NK-92 (cell line): ENCODE measurements around the gene DLG2.
"Not testable (repeated sequence)": the region's sequence is repeated elsewhere in the genome, so short reads cannot be mapped to it uniquely, and the experiment has no call there.

Experiments used
- DNase-seq: peaks from one replicate; lab custom pipeline; 2025; ENCODE audit not compliant: unreplicated experiment; lab: John Stamatoyannopoulos, UW

DLG2 gene

DNA sequence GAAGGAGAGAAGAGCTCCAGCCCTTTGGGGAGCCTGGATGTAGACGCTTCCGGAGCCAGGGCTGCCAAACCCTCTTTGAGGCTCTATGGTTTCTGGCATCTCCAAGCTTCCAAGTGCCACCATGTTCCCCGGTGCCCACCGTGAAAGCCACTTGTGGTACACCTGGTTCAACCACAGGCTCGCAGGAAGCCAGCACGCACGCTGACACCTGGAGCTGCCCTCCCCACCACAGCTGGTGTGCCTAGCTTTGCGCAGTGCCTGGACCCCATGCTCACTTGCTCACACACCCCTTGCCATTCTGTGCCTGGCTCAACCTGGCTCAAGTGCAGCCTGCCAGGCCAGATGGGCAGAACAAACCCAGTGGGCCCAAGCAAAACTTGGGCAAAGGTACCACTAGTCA, 831.4 kb downstream of the DLG2 start:
- no peak for DNase-seq

GRCh38 chr11:84794663-84795443, 832.3 kb downstream of the DLG2 start:
- DNase-seq = no peak

- no peak for DNase-seq
These were observed 833.8 kb downstream of the DLG2 start for GRCh38 chr11:84793318-84793717.

- DNase-seq = no peak
These were observed 836.2 kb downstream of the DLG2 start for GRCh38 chr11:84790849-84791427.

- DNase-seq = no peak
These were observed 838.9 kb downstream of the DLG2 start for GRCh38 chr11:84788220-84788619.

- DNase-seq = not testable (repeated sequence)
These were observed 843.0 kb downstream of the DLG2 start for GRCh38 chr11:84784158-84784557.

DNA sequence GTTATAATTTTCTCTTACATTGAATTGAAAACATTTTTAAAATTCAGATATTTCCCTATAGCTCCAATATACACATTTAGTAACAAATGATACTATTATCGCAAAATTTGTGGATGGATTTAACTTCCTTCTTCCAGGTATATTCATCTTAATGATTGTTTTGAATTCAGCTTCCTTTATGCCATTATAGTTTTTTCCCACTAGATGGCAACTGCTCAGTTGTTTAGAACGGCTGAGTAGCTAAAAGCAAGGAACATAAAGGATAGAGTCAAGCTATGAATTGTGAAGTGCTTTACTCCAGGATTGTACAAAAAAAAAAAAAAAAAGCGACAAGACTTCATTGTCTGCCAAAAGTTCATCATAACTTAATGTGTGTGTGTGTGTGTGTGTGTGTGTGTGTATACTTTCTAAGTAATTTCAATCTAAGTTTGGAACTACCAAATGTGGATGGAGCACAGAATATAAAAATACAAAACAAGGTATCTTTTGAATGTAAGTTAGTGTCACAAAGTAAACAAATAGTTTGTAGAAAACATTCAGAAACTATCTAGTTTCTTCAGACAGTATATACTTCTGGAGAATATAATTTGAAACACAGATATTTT, 846.4 kb downstream of the DLG2 start:
- DNase-seq = no peak

DNA sequence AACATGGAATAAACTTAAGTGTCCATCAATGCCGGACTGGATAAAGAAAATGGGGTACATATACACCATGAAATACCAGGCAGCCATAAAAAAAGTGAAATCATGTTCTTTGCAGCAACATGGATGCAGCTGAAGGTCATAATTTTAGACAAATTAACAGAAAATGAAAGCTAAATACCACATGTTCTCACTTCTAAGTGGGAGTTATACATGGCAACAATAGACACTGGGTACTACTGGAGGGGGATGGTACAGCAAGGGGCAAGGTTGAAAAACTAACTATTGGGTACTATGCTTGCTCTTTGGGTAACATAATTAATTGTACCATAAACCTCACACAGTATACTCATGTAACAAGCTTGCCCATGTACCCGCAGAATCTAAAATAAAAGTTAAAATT, 851.6 kb downstream of the DLG2 start:
- DNase-seq = no peak

GRCh38 chr11:84763931-84764330, 863.2 kb downstream of the DLG2 start:
- DNase-seq = no peak

- no peak for DNase-seq
These were observed 869.4 kb downstream of the DLG2 start for GRCh38 chr11:84757711-84758110.

GRCh38 chr11:84751371-84751770, 875.8 kb downstream of the DLG2 start:
- DNase-seq = no peak

GRCh38 chr11:84747871-84748270, 879.3 kb downstream of the DLG2 start:
- no peak for DNase-seq

DNA sequence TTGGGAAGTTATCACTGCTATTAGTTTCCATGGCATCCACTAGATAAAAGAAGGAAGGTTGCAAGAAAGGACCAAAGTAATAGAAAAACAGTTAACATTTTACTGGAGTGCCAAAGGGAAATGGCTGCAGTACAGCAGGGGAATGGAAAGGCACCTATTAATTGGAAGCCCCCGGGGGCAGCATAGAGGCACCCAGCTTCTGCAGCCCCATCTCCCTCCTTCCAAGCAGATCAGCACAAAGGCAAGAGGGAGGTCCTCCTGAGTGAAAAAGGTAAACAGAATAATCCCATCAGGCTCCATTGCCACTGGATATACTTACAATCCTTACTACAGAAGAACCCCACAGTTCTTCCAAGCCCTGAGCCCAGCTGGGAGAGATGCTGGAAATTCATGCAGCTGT, 887.1 kb downstream of the DLG2 start:
- DNase-seq = no peak

DNA sequence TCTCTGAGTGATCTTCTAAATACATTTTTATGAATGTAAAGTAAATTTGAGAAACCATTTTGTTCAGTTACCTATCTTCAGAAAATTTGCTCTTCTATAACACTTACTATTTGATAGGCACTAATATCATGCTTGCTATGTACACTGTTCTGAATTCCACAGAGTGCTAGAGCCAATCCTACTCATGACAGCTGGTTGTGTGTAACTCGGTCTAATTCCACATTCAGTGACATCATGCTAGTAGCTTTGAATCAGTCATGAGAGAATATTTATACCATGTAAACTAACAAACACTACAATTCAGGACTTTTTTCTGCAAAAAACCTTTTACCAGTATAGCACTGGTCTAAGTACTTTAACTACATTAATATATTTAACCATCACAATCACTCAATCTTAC, 902.9 kb downstream of the DLG2 start:
- no peak for DNase-seq

GRCh38 chr11:84722583-84723108, 904.5 kb downstream of the DLG2 start:
- DNase-seq = no peak

DNA sequence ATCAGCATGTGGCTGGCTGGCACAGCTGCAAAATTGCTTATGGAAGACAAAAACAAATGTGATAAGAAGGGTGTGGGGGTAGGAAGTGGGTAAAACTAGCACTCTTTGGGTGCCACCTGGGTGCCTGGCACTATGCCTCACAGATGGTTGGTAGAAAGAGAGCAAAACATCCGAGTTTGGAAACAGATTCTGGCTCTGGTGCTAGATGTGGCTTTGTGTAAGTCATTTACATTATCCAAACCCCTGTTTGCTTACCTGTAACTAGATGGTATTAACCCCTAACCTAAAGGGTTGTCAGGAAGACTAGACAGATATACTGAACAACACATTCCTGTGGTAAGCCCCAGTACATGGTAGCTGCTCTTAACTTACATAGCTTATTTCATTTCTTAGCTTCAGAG, 905.6 kb downstream of the DLG2 start:
- DNase-seq = no peak

- DNase-seq = no peak
These were observed 906.3 kb downstream of the DLG2 start for GRCh38 chr11:84720706-84721402.

DNA sequence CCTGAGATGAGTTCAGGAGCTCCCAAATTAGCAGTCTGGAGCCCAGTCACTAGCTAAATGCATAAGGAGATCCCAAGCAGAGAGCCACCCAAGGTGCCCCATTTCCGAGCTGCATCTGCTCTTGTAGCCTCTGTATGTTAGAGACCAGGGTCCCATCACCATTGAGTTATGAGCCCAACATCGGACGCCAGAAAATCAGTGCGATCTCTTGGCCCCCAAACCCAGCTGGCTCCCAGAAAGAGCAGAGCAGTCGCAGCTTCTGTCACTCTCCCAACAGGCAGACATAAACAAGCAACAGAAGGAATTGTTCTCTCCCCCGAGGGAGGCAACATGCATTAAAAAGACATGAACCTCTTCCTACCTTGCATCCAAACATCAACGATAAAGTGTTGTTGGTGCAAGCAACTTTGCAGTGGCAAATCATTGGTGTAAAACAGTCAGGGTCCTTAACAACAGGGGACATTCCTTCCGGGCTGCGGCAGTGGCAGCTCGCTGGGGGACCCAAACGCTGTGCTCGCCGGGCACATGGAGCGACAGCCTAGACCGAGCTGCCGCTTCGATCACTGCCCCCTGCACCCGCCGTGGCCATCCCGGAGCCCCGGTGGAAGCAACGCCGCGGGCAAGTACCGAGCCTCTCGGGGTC, 907.1 kb downstream of the DLG2 start:
- DNase-seq = no peak

DNA sequence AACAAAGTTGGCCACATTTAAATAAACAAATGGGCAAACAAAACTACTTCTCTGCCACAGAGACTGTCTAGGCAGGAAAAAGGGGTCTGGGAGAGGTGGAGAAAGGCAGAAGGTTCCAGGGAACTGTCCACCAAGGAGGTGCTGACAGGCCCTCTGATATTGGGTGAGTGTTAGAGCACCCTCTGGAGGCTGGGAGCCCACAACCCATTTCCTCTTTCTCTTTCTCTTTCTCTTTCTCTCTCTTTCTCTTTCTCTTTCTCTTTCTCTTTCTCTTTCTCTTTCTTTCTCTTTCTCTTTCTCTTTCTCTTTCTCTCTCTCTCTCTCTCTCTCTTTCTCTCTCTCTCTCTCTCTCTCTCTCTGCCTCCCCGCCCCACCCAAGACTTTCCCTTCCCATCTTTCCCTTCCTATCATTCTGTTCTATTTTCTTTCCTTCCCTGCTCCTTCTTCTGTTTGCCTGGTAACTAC, 912.8 kb downstream of the DLG2 start:
- DNase-seq = no peak

GRCh38 chr11:84691830-84692229, 935.3 kb downstream of the DLG2 start:
- DNase-seq = no peak

DNA sequence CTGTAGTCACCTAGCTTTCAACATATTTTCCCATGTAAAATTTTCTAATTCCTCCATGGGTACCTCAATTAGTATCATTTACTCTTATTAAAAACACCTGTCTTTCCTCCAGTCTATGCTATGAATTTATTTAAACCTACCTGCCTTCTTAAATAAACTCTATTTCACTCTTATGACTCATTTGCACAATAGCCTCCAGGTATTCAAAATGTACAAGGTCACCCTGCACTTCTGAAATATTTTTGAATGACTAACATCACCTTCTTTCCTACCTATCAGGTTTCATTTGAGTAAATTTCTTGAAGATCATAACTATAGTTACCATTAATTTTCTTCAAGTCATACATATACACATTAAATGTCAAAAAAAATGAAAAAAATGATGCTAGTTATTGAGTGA, 939.7 kb downstream of the DLG2 start:
- DNase-seq = no peak
